B cell (primary cell): Measurements from ENCODE around the gene RASA4B. TPM values are rescaled to one million over a fixed set of nuclear protein-coding genes. Genes with fewer than 3 reads are reported as not detected.
"Not testable (repeated sequence)": the region's sequence is repeated elsewhere in the genome, so short reads cannot be mapped to it uniquely, and the experiment has no call there.

Experiments used
- ATAC-seq: fragments of 200-7000 bp; cut with Tn5 transposase; one replicate; pipeline ENCODE4 v1.10.0; 2021; ENCODE audit warnings: low read depth, mild to moderate bottlenecking, moderate number of reproducible peaks, moderate library complexity
- CTCF ChIA-PET: fragments of 350-600 bp; sonication (Branson Sonifier 250); formaldehyde crosslinking; loops from one replicate; lab custom pipeline; 2021; ENCODE audit warnings: antibody characterized with exemption, inconsistent platforms; lab: Charles Lee
- POLR2A ChIA-PET: fragments of 350-600 bp; sonication (Branson Sonifier 250); formaldehyde crosslinking; loops from one replicate; lab custom pipeline; 2021; ENCODE audit warnings: antibody characterized with exemption; lab: Charles Lee
- DNase-seq: peaks from one replicate; pipeline ENCODE4 v3.0.0; 2013
- H2AFZ ChIP-seq: 2 replicates; pipeline ENCODE4 v1.6.1; 2012; ENCODE audit warnings: mild to moderate bottlenecking, low read depth, low read length; ENCODE audit not compliant: insufficient read depth, poor library complexity, severe bottlenecking
- H3K27ac ChIP-seq, 2 donors: 1 replicate in 1 of 2; 2 replicates in 1 of 2; pipeline ENCODE4 v1.5.1; 2012 to 2013; ENCODE audit warnings: low read length in 2 of 2, mild to moderate bottlenecking in 2 of 2, moderate library complexity in 1 of 2
- H3K27me3 ChIP-seq, 4 experiments: fragments of 200-600 bp in 1 of 4; sonication (generic) in 1 of 4; replicated peaks in 1 of 4; 1 replicate in 2 of 4; 2 replicates in 2 of 4; pipeline versions ENCODE4 v1.6.1 to v1.7.0; 2013 to 2016; ENCODE audit warnings: low read length in 3 of 4, mild to moderate bottlenecking in 2 of 4, mixed read lengths in 1 of 4, moderate library complexity in 1 of 4; ENCODE audit not compliant: insufficient read depth in 4 of 4, control insufficient read depth in 3 of 4; ENCODE audit errors: control extremely low read depth in 1 of 4
- H3K36me3 ChIP-seq, 2 experiments: replicated peaks in 1 of 2; 1 replicate in 1 of 2; 2 replicates in 1 of 2; pipeline versions ENCODE4 v1.6.1 to v1.7.1; 2013; ENCODE audit warnings: low read length in 1 of 2; ENCODE audit not compliant: insufficient read depth in 2 of 2, control insufficient read depth in 1 of 2; ENCODE audit errors: control extremely low read depth in 1 of 2, extremely low read depth in 1 of 2
- H3K4me1 ChIP-seq, 2 donors: fragments of 200-600 bp in 1 of 2; sonication (generic) in 1 of 2; 1 replicate in 1 of 2; 2 replicates in 1 of 2; pipeline versions ENCODE4 v1.5.1 to v1.6.1; 2013 to 2017; ENCODE audit warnings: low read length in 2 of 2; ENCODE audit not compliant: control insufficient read depth in 2 of 2, insufficient read depth in 2 of 2
- H3K4me2 ChIP-seq: replicated peaks from 2 replicates; pipeline ENCODE3; 2012; ENCODE audit warnings: mild to moderate bottlenecking, low read depth, low read length; ENCODE audit not compliant: poor library complexity, severe bottlenecking
- H3K4me3 ChIP-seq, 5 experiments: fragments of 200-600 bp in 1 of 5; sonication (generic) in 1 of 5; 1 replicate in 3 of 5; 2 replicates in 2 of 5; pipeline versions ENCODE4 v1.5.1 to v1.7.0; 2011 to 2016; ENCODE audit warnings: low read length in 4 of 5, mild to moderate bottlenecking in 4 of 5, low read depth in 2 of 5, control low read depth in 1 of 5, moderate library complexity in 1 of 5; ENCODE audit not compliant: insufficient read depth in 1 of 5; ENCODE audit errors: control extremely low read depth in 1 of 5, extremely low read depth in 1 of 5
- H3K79me2 ChIP-seq: fragments of 200-600 bp; sonication (generic); one replicate; pipeline ENCODE4 v1.6.0; 2016; ENCODE audit warnings: low read length; ENCODE audit not compliant: control insufficient read depth, insufficient read depth
- H3K9ac ChIP-seq: fragments of 200-600 bp; sonication (generic); 2 replicates; pipeline ENCODE4 v1.6.1; 2017; ENCODE audit warnings: mild to moderate bottlenecking, low read length, moderate library complexity
- H3K9me3 ChIP-seq, 3 donors: one replicate each; pipeline versions ENCODE4 v1.6.1 to v1.7.1; 2013; ENCODE audit warnings: low read length in 2 of 3; ENCODE audit not compliant: control insufficient read depth in 2 of 3, insufficient read depth in 1 of 3; ENCODE audit errors: control extremely low read depth in 1 of 3
- H4K20me1 ChIP-seq: 2 replicates; pipeline ENCODE4 v1.6.0; 2012; ENCODE audit warnings: mild to moderate bottlenecking, low read length; ENCODE audit not compliant: insufficient read depth, control insufficient read depth, poor library complexity, severe bottlenecking
- H3K27ac Mint-ChIP-seq: one replicate; pipeline ENCODE4 v1.8.0; 2021; ENCODE audit warnings: mixed read lengths
- H3K27me3 Mint-ChIP-seq: one replicate; pipeline ENCODE4 v1.8.0; 2021; ENCODE audit warnings: mixed read lengths
- H3K4me1 Mint-ChIP-seq: one replicate; pipeline ENCODE4 v1.8.0; 2021; ENCODE audit warnings: mixed read lengths
- H3K4me3 Mint-ChIP-seq: one replicate; pipeline ENCODE4 v1.8.0; 2021; ENCODE audit warnings: mixed read lengths
- H3K9me3 Mint-ChIP-seq: one replicate; pipeline ENCODE4 v1.8.0; 2022; ENCODE audit warnings: mixed read lengths; ENCODE audit not compliant: insufficient read depth
- WGBS: methylation state at CpG from one replicate; pipeline ENCODE4 v1.1.5; 2013; ENCODE audit warnings: missing lambda C conversion rate; ENCODE audit not compliant: insufficient coverage; 5-methylcytosine and 5-hydroxymethylcytosine counted together
- intact Hi-C: fragments of 100-400 bp; cut with micrococcal nuclease; formaldehyde crosslinking; loops from one replicate; pipeline ENCODE4 v1.10.0; 2022
- polyA plus RNA-seq: library from polyadenylated mRNA; depleted of rRNA; stranded (reverse); fragments of >200 nt; gene quantifications from 2 replicates; pipeline ENCODE4 v1.2.3, GENCODE V29; 2012
- total RNA-seq, 2 donors: library from RNA; stranded (reverse); fragments of 120-200 nt in 1 of 2; gene quantifications; 1 replicate in 1 of 2; 2 replicates in 1 of 2; pipeline versions ENCODE4 v1.2.3 to v1.2.4, GENCODE V29; 2013 to 2022

RASA4B gene
- total and polyA plus RNA-seq, 2 donors (not counting 1 experiment from before 2014, with no cell fraction given) = 15.6 to 26.4 TPM

- H3K27ac ChIP-seq, POLR2A ChIA-PET, intact Hi-C loops, DNase-seq, H3K4me3 Mint-ChIP-seq, CTCF ChIA-PET, H3K4me1 Mint-ChIP-seq, H3K36me3 ChIP-seq, H3K27ac Mint-ChIP-seq, H3K9me3 Mint-ChIP-seq, H3K27me3 Mint-ChIP-seq, H3K9me3 ChIP-seq, H4K20me1 ChIP-seq, H3K9ac ChIP-seq, H3K79me2 ChIP-seq, H3K4me3 ChIP-seq, H3K4me1 ChIP-seq, H3K27me3 ChIP-seq: not testable (repeated sequence)
- no CpG with 5 or more reads among the region's 30 CpGs for WGBS
- peak overlapping the region; percentile 43 for H3K4me2 ChIP-seq
- ATAC-seq = peak; percentile 75
- peak overlapping the region; percentile 51 for H2AFZ ChIP-seq
Measured at GRCh38 chr7:102511860-102512522, 5.6 kb downstream of the RASA4B start.

GRCh38 chr7:102510575-102510974 lies 7.0 kb downstream of the RASA4B start:
- H3K4me3 Mint-ChIP-seq, H3K4me1 Mint-ChIP-seq, H3K4me1 ChIP-seq, H4K20me1 ChIP-seq, H3K36me3 ChIP-seq, intact Hi-C loops, H3K9ac ChIP-seq, H3K27ac Mint-ChIP-seq, H3K27ac ChIP-seq, H3K9me3 ChIP-seq, CTCF ChIA-PET, ATAC-seq, H3K27me3 Mint-ChIP-seq, H3K4me2 ChIP-seq, DNase-seq, H3K4me3 ChIP-seq, H3K27me3 ChIP-seq, H3K9me3 Mint-ChIP-seq, H3K79me2 ChIP-seq, H2AFZ ChIP-seq, POLR2A ChIA-PET: not testable (repeated sequence)
- 89% methylated on average over 2 of the region's 8 CpGs for WGBS

GRCh38 chr7:102507410-102508088 lies 10.0 kb downstream of the RASA4B start:
- H3K4me1 ChIP-seq, H3K27ac ChIP-seq, H3K36me3 ChIP-seq, H3K4me1 Mint-ChIP-seq, CTCF ChIA-PET, POLR2A ChIA-PET, H3K27me3 ChIP-seq, H4K20me1 ChIP-seq, H3K27me3 Mint-ChIP-seq, H3K9me3 Mint-ChIP-seq, H3K4me2 ChIP-seq, intact Hi-C loops, H3K9me3 ChIP-seq, ATAC-seq, H3K4me3 Mint-ChIP-seq, H3K4me3 ChIP-seq, H3K79me2 ChIP-seq, H3K9ac ChIP-seq, DNase-seq, H2AFZ ChIP-seq, H3K27ac Mint-ChIP-seq: not testable (repeated sequence)
- no CpG with 5 or more reads among the region's 8 CpGs for WGBS
